WERI-Rb-1 (cell line): ENCODE data around the gene HOXB8.

Experiments used
- DNase-seq: peaks from one replicate; pipeline ENCODE4 v3.0.0-alpha.2; 2020
- H3K27ac ChIP-seq: fragments of 250-450 bp; sonication (Bioruptor Pico); 2 replicates; pipeline ENCODE4 v1.5.1; 2020; ENCODE audit warnings: mild to moderate bottlenecking, moderate library complexity
- H3K27me3 ChIP-seq: fragments of 250-450 bp; sonication (Bioruptor Pico); 2 replicates; pipeline ENCODE4 v1.5.1; 2021; ENCODE audit warnings: mild to moderate bottlenecking, low read depth, moderate library complexity; ENCODE audit not compliant: insufficient read depth, severe bottlenecking
- H3K36me3 ChIP-seq: fragments of 250-450 bp; sonication (Bioruptor Pico); 2 replicates; pipeline ENCODE4 v1.5.1; 2020; ENCODE audit warnings: mild to moderate bottlenecking, moderate library complexity
- H3K4me3 ChIP-seq: 2 replicates; pipeline ENCODE4 v1.5.1; 2011; ENCODE audit warnings: low read depth, mild to moderate bottlenecking, control low read depth, low read length
- H3K9me3 ChIP-seq: fragments of 250-450 bp; sonication (Bioruptor Pico); 2 replicates; pipeline ENCODE4 v1.5.1; 2021; ENCODE audit warnings: mild to moderate bottlenecking, moderate library complexity; ENCODE audit not compliant: severe bottlenecking
- TF ChIP-seq, protein P1 (sequence below): IDR thresholded peaks from 2 replicates; pipeline ENCODE4 v1.5.1; 2011; ENCODE audit warnings: low read depth, mild to moderate bottlenecking, control low read depth, inconsistent platforms, low read length

HOXB8 gene

DNA sequence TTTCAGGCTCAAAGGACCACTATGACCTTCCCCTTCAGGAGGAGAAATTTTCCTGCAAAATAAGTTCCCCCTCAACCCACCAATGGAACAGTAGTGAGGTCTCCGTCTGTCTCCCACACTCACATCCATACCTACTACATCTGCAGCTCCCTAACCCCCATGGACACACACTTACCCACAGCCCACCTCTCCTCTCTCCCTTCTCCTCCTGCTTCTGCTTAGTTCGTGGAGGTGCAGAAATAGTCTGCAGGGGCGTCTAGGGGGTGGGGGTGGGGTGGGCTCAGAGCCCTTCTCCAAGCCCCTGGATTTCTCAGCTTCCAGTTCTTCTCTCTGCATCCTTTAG lies 45.9 kb downstream of the HOXB8 start:
- H3K4me3 ChIP-seq = no peak overlapping the region
- peaks cover 2% of the 10 kb centered on the region for H3K9me3 ChIP-seq
- H3K27me3 ChIP-seq = peaks cover 99% of the 10 kb centered on the region
- TF ChIP-seq, protein P1, sequence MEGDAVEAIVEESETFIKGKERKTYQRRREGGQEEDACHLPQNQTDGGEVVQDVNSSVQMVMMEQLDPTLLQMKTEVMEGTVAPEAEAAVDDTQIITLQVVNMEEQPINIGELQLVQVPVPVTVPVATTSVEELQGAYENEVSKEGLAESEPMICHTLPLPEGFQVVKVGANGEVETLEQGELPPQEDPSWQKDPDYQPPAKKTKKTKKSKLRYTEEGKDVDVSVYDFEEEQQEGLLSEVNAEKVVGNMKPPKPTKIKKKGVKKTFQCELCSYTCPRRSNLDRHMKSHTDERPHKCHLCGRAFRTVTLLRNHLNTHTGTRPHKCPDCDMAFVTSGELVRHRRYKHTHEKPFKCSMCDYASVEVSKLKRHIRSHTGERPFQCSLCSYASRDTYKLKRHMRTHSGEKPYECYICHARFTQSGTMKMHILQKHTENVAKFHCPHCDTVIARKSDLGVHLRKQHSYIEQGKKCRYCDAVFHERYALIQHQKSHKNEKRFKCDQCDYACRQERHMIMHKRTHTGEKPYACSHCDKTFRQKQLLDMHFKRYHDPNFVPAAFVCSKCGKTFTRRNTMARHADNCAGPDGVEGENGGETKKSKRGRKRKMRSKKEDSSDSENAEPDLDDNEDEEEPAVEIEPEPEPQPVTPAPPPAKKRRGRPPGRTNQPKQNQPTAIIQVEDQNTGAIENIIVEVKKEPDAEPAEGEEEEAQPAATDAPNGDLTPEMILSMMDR = no peak
- H3K27ac ChIP-seq = no peak overlapping the region
- no peaks in the 10 kb centered on the region for H3K36me3 ChIP-seq
- DNase-seq = no peak

DNA sequence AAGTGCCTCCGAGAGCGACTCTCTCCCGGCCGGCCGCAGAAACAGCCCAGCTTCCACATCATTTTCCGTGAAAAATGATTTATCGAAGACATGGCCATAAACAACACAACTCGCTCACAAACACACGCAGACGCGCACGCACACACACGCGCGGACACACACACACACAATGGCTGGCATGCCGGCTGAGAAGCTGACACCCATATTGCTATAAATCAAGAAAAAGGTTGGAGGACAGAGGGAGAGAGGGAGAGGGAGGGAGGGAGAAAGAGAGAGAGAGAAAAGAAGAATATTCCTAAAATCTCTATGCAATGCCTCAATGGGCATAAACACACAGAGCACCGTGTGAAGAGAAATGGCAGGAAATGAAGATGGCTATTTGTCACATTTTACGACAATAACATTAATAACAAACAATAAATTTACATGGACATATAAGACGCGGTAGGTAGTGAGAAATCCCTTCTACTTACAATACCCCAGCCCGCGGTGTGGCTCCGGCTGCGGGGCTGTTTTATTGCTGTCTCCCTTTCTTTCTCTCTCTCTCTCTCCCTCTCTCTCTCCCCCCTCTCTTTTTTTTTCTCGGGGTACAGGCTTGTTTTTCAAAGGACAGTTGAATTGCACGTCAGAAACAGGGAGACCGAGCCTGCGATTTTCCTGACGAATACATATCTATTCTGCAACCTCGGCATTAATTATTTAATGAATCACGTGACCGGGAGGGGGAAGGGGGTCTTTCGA lies 46.4 kb downstream of the HOXB8 start:
- H3K27me3 ChIP-seq = peaks cover 97% of the 10 kb centered on the region
- no peaks in the 10 kb centered on the region for H3K36me3 ChIP-seq
- TF ChIP-seq, protein P1 = no peak
- no peak overlapping the region for H3K27ac ChIP-seq
- H3K9me3 ChIP-seq = peaks cover 2% of the 10 kb centered on the region
- H3K4me3 ChIP-seq = no peak overlapping the region
- DNase-seq = no peak

DNA sequence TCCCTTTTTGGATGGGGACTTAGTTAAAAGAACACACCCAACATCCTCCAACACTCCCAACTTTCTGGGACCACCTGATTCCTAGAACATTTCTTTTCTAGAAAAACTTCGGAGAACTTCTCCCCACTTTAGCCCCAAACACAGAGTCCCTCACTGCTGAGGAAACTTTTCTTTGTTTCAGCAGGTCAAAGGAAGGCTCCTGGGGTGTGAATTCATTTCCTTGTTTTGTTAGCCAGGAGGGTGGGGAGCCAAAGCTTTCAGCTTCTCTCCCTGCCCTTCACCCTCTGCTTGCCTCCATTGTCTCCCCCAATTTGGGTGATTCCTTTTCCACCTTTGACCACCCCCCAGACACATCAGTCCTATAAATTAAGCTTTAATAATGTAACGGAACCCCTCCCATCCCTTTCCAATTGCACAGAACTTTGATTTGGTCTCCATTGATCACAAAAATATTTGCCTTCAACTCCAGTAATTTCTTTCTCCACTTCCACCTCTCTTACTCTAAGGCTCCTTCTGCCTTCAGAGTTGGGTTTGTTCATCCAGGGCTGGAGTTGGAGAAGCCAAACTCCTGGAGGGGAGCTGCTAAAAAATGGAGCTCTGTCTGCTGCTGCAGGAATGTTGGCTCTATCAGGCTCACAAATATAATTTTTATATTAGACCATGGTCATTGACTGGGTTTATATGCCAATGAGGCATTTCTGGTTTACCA lies 47.3 kb downstream of the HOXB8 start:
- TF ChIP-seq, protein P1 = no peak
- no peak for DNase-seq
- H3K9me3 ChIP-seq = peaks cover 2% of the 10 kb centered on the region
- H3K27me3 ChIP-seq = peaks cover 97% of the 10 kb centered on the region
- H3K27ac ChIP-seq = no peak overlapping the region
- H3K36me3 ChIP-seq = no peaks in the 10 kb centered on the region
- no peak overlapping the region for H3K4me3 ChIP-seq

DNA sequence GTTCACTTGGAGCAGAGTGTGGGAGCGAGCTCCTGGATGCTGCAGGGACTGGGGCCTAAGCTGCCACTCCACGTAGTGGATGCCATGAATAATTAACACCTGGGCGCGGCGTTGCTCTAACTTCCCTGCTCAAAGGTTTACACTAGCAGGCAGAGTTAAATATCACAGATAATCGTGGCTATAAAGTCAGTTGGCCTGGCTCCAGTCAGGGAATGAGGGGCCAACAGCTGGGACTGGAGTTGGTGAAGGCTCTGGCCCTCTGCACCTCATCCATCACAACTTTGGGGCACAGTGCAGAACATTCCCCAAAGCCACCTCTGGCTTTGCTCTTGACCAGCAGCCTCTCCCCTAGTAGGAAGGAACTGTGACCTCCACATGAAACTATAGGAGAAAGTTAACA lies 47.9 kb downstream of the HOXB8 start:
- Histone ChIP-seq H3K36me3 (no peaks in the 10 kb centered on the region), H3K4me3 (no peak overlapping the region), H3K9me3 (peaks cover 2% of the 10 kb centered on the region), H3K27ac (no peak overlapping the region), H3K27me3 (peaks cover 97% of the 10 kb centered on the region)
- DNase-seq = no peak
- TF ChIP-seq, protein P1 = no peak

DNA sequence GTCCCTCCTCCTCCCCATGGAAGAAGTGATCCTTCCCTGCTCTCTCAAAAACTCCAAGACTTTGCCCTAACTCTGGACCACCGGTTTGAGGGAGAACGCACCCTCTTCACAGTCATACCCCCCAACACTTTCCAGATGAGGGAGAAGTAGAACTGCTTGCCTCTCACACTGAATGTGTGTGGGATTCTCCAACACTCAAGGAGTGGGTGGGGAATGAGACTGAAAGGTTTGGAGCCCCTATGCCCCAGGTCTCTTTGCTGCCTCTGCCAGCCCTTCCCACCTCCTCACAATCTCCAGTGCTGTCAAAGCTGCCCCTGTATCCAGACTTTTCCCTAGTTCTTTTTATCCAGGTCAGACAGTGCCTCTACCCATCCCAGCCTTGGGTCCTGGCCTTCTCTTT lies 48.4 kb downstream of the HOXB8 start:
- peaks cover 2% of the 10 kb centered on the region for H3K9me3 ChIP-seq
- H3K27ac ChIP-seq = no peak overlapping the region
- no peak overlapping the region for H3K4me3 ChIP-seq
- H3K36me3 ChIP-seq = no peaks in the 10 kb centered on the region
- peaks cover 97% of the 10 kb centered on the region for H3K27me3 ChIP-seq
- no peak for DNase-seq
- TF ChIP-seq, protein P1 = no peak
